MM.1S (cell line): ENCODE measurements around the gene MBD5.

Experiments used
- DNase-seq: peaks from one replicate; pipeline ENCODE4 v3.0.0-alpha.2; 2015
- H2AFZ ChIP-seq: fragments of 300-600 bp; sonication (generic); 2 replicates; pipeline ENCODE4 v1.6.0; 2016; ENCODE audit warnings: antibody characterized with exemption, low read length
- H3F3A ChIP-seq: fragments of 300-600 bp; sonication (generic); 2 replicates; pipeline ENCODE4 v1.6.1; 2016; ENCODE audit warnings: mild to moderate bottlenecking, antibody characterized with exemption, low read length, moderate library complexity, mixed read lengths; ENCODE audit not compliant: insufficient read depth
- H3K27ac ChIP-seq: fragments of 300-600 bp; sonication (generic); 2 replicates; pipeline ENCODE4 v1.5.1; 2016; ENCODE audit warnings: mild to moderate bottlenecking, low read length
- H3K27me3 ChIP-seq: fragments of 300-600 bp; sonication (generic); replicated peaks from 2 replicates; pipeline ENCODE4 v1.6.0; 2016; ENCODE audit warnings: low read length; ENCODE audit not compliant: insufficient read depth
- H3K36me3 ChIP-seq: fragments of 300-600 bp; sonication (generic); replicated peaks from 2 replicates; pipeline ENCODE4 v1.6.1; 2016; ENCODE audit warnings: mild to moderate bottlenecking, low read length, mixed read lengths; ENCODE audit not compliant: insufficient read depth
- H3K4me1 ChIP-seq: fragments of 300-600 bp; sonication (generic); 2 replicates; pipeline ENCODE4 v1.6.1; 2016; ENCODE audit warnings: low read length, mixed read lengths
- H3K4me2 ChIP-seq: fragments of 300-600 bp; sonication (generic); 2 replicates; pipeline ENCODE4 v1.6.0; 2016; ENCODE audit warnings: low read depth, low read length
- H3K4me3 ChIP-seq: fragments of 300-600 bp; sonication (generic); 2 replicates; pipeline ENCODE4 v1.5.1; 2016; ENCODE audit warnings: low read length, mixed read lengths
- H3K79me2 ChIP-seq: fragments of 300-600 bp; sonication (generic); 2 replicates; pipeline ENCODE4 v1.6.1; 2016; ENCODE audit warnings: mixed run types, low read length, mixed read lengths
- H3K9ac ChIP-seq: fragments of 300-600 bp; sonication (generic); 2 replicates; pipeline ENCODE4 v1.6.1; 2016; ENCODE audit warnings: low read length, mixed read lengths
- H3K9me2 ChIP-seq: fragments of 300-600 bp; sonication (generic); replicated peaks from 2 replicates; pipeline ENCODE4 v1.6.1; 2016; ENCODE audit warnings: mild to moderate bottlenecking, low read length, mixed read lengths; ENCODE audit not compliant: insufficient read depth
- H3K9me3 ChIP-seq: fragments of 300-600 bp; sonication (generic); replicated peaks from 2 replicates; pipeline ENCODE4 v1.6.1; 2016; ENCODE audit warnings: mild to moderate bottlenecking, low read length, mixed read lengths; ENCODE audit not compliant: insufficient read depth
- H4K20me1 ChIP-seq: fragments of 300-600 bp; sonication (generic); 2 replicates; pipeline ENCODE4 v1.6.1; 2016; ENCODE audit warnings: mild to moderate bottlenecking, low read length, moderate library complexity, mixed read lengths; ENCODE audit not compliant: insufficient read depth
- CTCF ChIP-seq: fragments of 300-600 bp; sonication (generic); IDR thresholded peaks from 2 replicates; pipeline ENCODE4 v1.5.1; 2016; ENCODE audit warnings: antibody characterized with exemption, low read length, mixed read lengths
- EZH2 ChIP-seq: fragments of 300-600 bp; sonication (generic); optimal IDR thresholded peaks from 2 replicates; pipeline ENCODE3; 2017; ENCODE audit warnings: low read depth, mild to moderate bottlenecking, antibody characterized with exemption, low read length, mixed read lengths
- EZH2phosphoT487 ChIP-seq: fragments of 300-600 bp; sonication (generic); IDR thresholded peaks from 2 replicates; pipeline ENCODE4 v1.6.1; 2018; ENCODE audit warnings: antibody characterized with exemption, low read length

MBD5 gene

GRCh38 chr2:148555622-148556294, 534.9 kb downstream of the MBD5 start:
- TF ChIP-seq CTCF: no peak
- TF ChIP-seq EZH2: no peak
- no peak for TF ChIP-seq EZH2phosphoT487
- Histone ChIP-seq H3K4me2 (no peak overlapping the region), H2AFZ (no peak overlapping the region), H3K36me3 (no peaks in the 10 kb centered on the region), H3K27ac (no peak overlapping the region), H3K9me2 (no peaks in the 10 kb centered on the region), H3K9me3 (no peaks in the 10 kb centered on the region), H3K9ac (no peak overlapping the region), H4K20me1 (no peaks in the 10 kb centered on the region), H3K4me1 (peaks cover 20% of the 10 kb centered on the region), H3K27me3 (no peaks in the 10 kb centered on the region), H3K4me3 (no peak overlapping the region), H3F3A (peaks cover 3% of the 10 kb centered on the region), H3K79me2 (no peaks in the 10 kb centered on the region)
- DNase-seq: no peak

- Histone ChIP-seq H3K4me3 (no peak overlapping the region), H3K36me3 (no peaks in the 10 kb centered on the region), H2AFZ (no peak overlapping the region), H3K9me3 (no peaks in the 10 kb centered on the region), H3K9ac (no peak overlapping the region), H3K4me1 (peaks cover 20% of the 10 kb centered on the region), H3K27me3 (no peaks in the 10 kb centered on the region), H3K9me2 (no peaks in the 10 kb centered on the region), H4K20me1 (no peaks in the 10 kb centered on the region), H3F3A (peaks cover 3% of the 10 kb centered on the region), H3K4me2 (peak overlapping the region; percentile 8; the same call in 1 of the 2 replicates), H3K27ac (peak overlapping the region; percentile 55; the same call in 1 of the 2 replicates), H3K79me2 (no peaks in the 10 kb centered on the region)
- peak; percentile 86 for DNase-seq
- TF ChIP-seq EZH2 (no peak), CTCF (peak; percentile 57)
Measured at GRCh38 chr2:148557844-148558436, 537.0 kb downstream of the MBD5 start.

- H3K27ac ChIP-seq: no peak overlapping the region
- peaks cover 16% of the 10 kb centered on the region for H3K4me1 ChIP-seq
- H3K9me2 ChIP-seq: no peaks in the 10 kb centered on the region
- H3K27me3 ChIP-seq: no peaks in the 10 kb centered on the region
- DNase-seq: no peak
- no peaks in the 10 kb centered on the region for H3K9me3 ChIP-seq
- no peak overlapping the region for H2AFZ ChIP-seq
- peaks cover 3% of the 10 kb centered on the region for H3F3A ChIP-seq
- no peak overlapping the region for H3K9ac ChIP-seq
- no peak overlapping the region for H3K4me2 ChIP-seq
- no peaks in the 10 kb centered on the region for H3K36me3 ChIP-seq
- H3K4me3 ChIP-seq: no peak overlapping the region
- H3K79me2 ChIP-seq: no peaks in the 10 kb centered on the region
- no peak for TF ChIP-seq EZH2phosphoT487
- TF ChIP-seq EZH2: no peak
- TF ChIP-seq CTCF: no peak
- no peaks in the 10 kb centered on the region for H4K20me1 ChIP-seq
Measured at GRCh38 chr2:148560496-148560895, 539.6 kb downstream of the MBD5 start.
